ENCODE results near the gene ZNF302.

ZNF302 gene

DNA sequence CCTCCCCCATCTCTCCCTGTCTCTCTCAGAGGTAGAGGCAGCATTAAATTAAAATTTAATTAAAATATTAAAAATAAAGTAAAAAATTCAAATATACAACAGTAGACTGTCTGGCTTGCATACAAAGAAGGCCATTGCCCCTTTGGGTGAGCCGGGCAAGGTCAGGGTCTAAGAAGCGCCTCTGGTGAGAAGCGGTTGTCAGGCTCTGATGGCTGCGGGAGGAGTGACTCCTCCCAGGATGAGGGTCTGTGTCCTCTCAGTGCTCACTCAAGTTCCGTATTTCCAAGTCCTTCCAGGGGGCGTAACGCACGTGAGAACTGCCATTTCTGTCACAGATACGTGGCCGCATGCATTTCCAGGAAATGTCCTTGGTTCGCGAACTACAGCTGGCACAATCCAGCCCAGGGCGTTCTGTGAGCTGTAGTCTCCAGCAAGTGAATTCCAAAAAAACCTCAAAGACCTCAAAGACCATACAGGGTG, 55.8 kb downstream of the ZNF302 start:
- DNase-seq, result no peak

GRCh38 chr19:34733746-34734536, 56.5 kb downstream of the ZNF302 start, which contains the start of gene ZNF181:
Gene ZNF181 (plus strand): TSS chr19:34734243. CDS start chr19:34735038, 795 bp downstream.
- peak; percentile 73 to 74 for DNase-seq

DNA sequence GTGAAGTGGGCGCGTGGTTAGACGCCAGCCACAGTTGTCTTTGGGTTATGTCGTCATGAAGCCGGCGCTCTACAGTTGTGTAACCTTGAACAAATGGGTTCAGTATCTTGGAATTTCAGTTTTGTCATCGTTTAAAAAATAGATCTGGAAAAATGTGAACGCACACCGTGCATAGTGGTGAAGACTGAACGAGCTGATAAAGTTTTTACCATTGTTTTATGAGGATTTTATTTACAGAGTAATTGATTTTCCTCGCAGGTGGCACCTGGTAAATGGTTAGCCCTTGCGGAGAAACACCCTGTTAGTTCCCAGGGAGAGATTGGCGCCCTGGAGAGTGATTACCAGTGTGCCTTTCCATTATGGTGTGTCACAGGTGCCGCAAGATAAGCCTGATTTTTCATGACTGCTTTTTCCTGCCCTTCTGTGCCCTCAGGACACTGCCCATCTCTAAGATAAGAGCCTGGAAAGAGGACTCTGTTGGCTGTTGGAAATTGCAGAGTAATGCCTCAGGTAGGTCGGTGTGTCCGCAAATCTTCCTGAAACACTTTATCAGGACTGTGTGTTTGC, 57.1 kb downstream of the ZNF302 start:
- DNase-seq, result no peak
